SK-N-SH (cell line): ENCODE data around the gene ANO6. TPM values are rescaled to one million over a fixed set of nuclear protein-coding genes. Genes with fewer than 3 reads are reported as not detected.

Source experiments
- CTCF ChIA-PET: fragments of 300-600, 350-600 bp; formaldehyde crosslinking; extraction: SDS; loops from one replicate; lab custom pipeline; 2021; lab: Yijun Ruan, JAX
- POLR2A ChIA-PET: fragments of 350-600 bp; sonication (Branson Sonifier 250); formaldehyde crosslinking; extraction: SDS; loops from one replicate; lab custom pipeline; 2020; ENCODE audit warnings: antibody characterized with exemption, inconsistent platforms; lab: Yijun Ruan, JAX
- DNase-seq: peaks from one replicate; pipeline ENCODE4 v3.0.0; 2012
- H2AFZ ChIP-seq: fragments of 200-600 bp; sonication (generic); 2 replicates; pipeline ENCODE4 v1.8.1; 2016; ENCODE audit warnings: antibody characterized with exemption, mild to moderate bottlenecking, low read depth
- H3F3A ChIP-seq: fragments of 200-600 bp; sonication (generic); replicated peaks from 2 replicates; pipeline ENCODE3; 2016; ENCODE audit warnings: antibody characterized with exemption, mild to moderate bottlenecking; ENCODE audit not compliant: insufficient read depth
- H3K27ac ChIP-seq, 2 experiments: fragments of 200-500 bp in 1 of 2; fragments of 200-600 bp in 1 of 2; sonication (Bioruptor generic) in 1 of 2; sonication (generic), shearing (Covaris generic) in 1 of 2; 2 replicates each; pipeline versions ENCODE4 v1.5.1 to v1.6.1; 2014 to 2016; ENCODE audit warnings: low read depth in 2 of 2, inconsistent platforms in 1 of 2, low read length in 1 of 2, mild to moderate bottlenecking in 1 of 2, mixed read lengths in 1 of 2
- H3K27me3 ChIP-seq: fragments of 200-600 bp; sonication (generic), shearing (Covaris generic); 2 replicates; pipeline ENCODE4 v1.6.1; 2016; ENCODE audit warnings: mixed run types; ENCODE audit not compliant: insufficient read depth
- H3K36me3 ChIP-seq, 2 experiments: fragments of 200-500 bp in 1 of 2; fragments of 200-600 bp in 1 of 2; sonication (Bioruptor generic) in 1 of 2; sonication (generic) in 1 of 2; replicated peaks in 1 of 2; 2 replicates each; pipeline versions ENCODE3 to v1.5.1; 2014 to 2016; ENCODE audit warnings: low read length in 1 of 2, mild to moderate bottlenecking in 1 of 2; ENCODE audit not compliant: insufficient read depth in 2 of 2, control insufficient read depth in 1 of 2
- H3K4me1 ChIP-seq, 2 experiments: fragments of 200-500 bp in 1 of 2; fragments of 200-600 bp in 1 of 2; sonication (Bioruptor generic) in 1 of 2; sonication (generic), shearing (Covaris generic) in 1 of 2; 2 replicates each; pipeline versions ENCODE4 v1.5.1 to v1.6.1; 2014 to 2016; ENCODE audit warnings: low read depth in 1 of 2, low read length in 1 of 2, mixed run types in 1 of 2; ENCODE audit not compliant: insufficient read depth in 2 of 2, control insufficient read depth in 1 of 2
- H3K4me2 ChIP-seq: fragments of 200-600 bp; sonication (generic), shearing (Covaris generic); 2 replicates; pipeline ENCODE4 v1.6.1; 2017; ENCODE audit warnings: mixed run types
- H3K4me3 ChIP-seq, 2 experiments: fragments of 200-500 bp in 1 of 2; fragments of 200-600 bp in 1 of 2; sonication (Bioruptor generic) in 1 of 2; sonication (generic), shearing (Covaris generic) in 1 of 2; 2 replicates each; pipeline versions ENCODE4 v1.5.1 to v1.8.1; 2014 to 2016; ENCODE audit warnings: low read depth in 2 of 2, inconsistent platforms in 1 of 2, low read length in 1 of 2, mild to moderate bottlenecking in 1 of 2, mixed read lengths in 1 of 2, moderate library complexity in 1 of 2
- H3K79me2 ChIP-seq: fragments of 200-600 bp; sonication (generic); 2 replicates; pipeline ENCODE4 v1.8.1; 2017; ENCODE audit warnings: mild to moderate bottlenecking; ENCODE audit not compliant: insufficient read depth
- H3K9ac ChIP-seq: fragments of 200-600 bp; sonication (generic); 2 replicates; pipeline ENCODE4 v1.6.1; 2017; ENCODE audit warnings: mixed run types
- H3K9me2 ChIP-seq: fragments of 200-600 bp; sonication (generic); 2 replicates; pipeline ENCODE4 v1.6.1; 2017; ENCODE audit warnings: mixed run types
- H3K9me3 ChIP-seq: fragments of 200-600 bp; sonication (generic); 2 replicates; pipeline ENCODE4 v1.6.1; 2017; ENCODE audit warnings: mixed run types, mild to moderate bottlenecking, moderate library complexity
- H4K20me1 ChIP-seq: fragments of 200-600 bp; sonication (generic); 2 replicates; pipeline ENCODE4 v1.6.1; 2017; ENCODE audit warnings: mild to moderate bottlenecking, mixed run types; ENCODE audit not compliant: insufficient read depth
- CTCF ChIP-seq: fragments of 200-600 bp; sonication (generic); IDR thresholded peaks from 2 replicates; pipeline ENCODE4 v1.6.1; 2017; ENCODE audit warnings: antibody characterized with exemption, mild to moderate bottlenecking, moderate library complexity
- ELF1 ChIP-seq: IDR thresholded peaks from 2 replicates; pipeline ENCODE4 v1.4.0; 2012
- EP300 ChIP-seq, 2 experiments: IDR thresholded peaks; 2 replicates each; pipeline versions ENCODE4 v1.4.0 to v1.6.1; 2012; ENCODE audit warnings: borderline replicate concordance in 1 of 2, low read depth in 1 of 2, low read length in 1 of 2
- EZH2phosphoT487 ChIP-seq: fragments of 200-600 bp; sonication (generic); IDR thresholded peaks from 2 replicates; pipeline ENCODE4 v1.6.1; 2017; ENCODE audit warnings: low read depth, mixed run types, mild to moderate bottlenecking, antibody characterized with exemption, moderate library complexity, borderline replicate concordance
- FOXJ3 ChIP-seq: sonication (generic); formaldehyde crosslinking; IDR thresholded peaks from 2 replicates; pipeline ENCODE4 v1.5.1; 2020; ENCODE audit warnings: mild to moderate bottlenecking, missing genetic modification reagents
- GATA2 ChIP-seq: sonication (generic); formaldehyde crosslinking; IDR thresholded peaks from 2 replicates; pipeline ENCODE4 v1.5.0; 2020; ENCODE audit warnings: mild to moderate bottlenecking, missing genetic modification reagents
- IRF3 ChIP-seq: fragments of 150-350 bp; IDR thresholded peaks from 2 replicates; pipeline ENCODE4 v1.6.1; 2016; ENCODE audit warnings: mild to moderate bottlenecking, low read depth, low read length
- JUND ChIP-seq: IDR thresholded peaks from 2 replicates; pipeline ENCODE4 v1.4.0; 2012
- MXI1 ChIP-seq: IDR thresholded peaks from 2 replicates; pipeline ENCODE4 v1.6.1; 2012; ENCODE audit warnings: mild to moderate bottlenecking, low read depth, low read length, improper control_type of control experiment
- NFIC ChIP-seq: IDR thresholded peaks from 2 replicates; pipeline ENCODE4 v1.4.0; 2012; ENCODE audit warnings: borderline replicate concordance
- NRF1 ChIP-seq: IDR thresholded peaks from 2 replicates; pipeline ENCODE4 v1.6.1; 2012; ENCODE audit warnings: low read depth, mild to moderate bottlenecking, low read length
- POLR2AphosphoS5 ChIP-seq: IDR thresholded peaks from 2 replicates; pipeline ENCODE4 v1.6.1; 2012; ENCODE audit warnings: low read depth, low read length
- RCOR1 ChIP-seq: fragments of 150-350 bp; IDR thresholded peaks from 2 replicates; pipeline ENCODE4 v1.6.1; 2017; ENCODE audit warnings: antibody characterized with exemption, low read length
- RFX5 ChIP-seq: IDR thresholded peaks from 2 replicates; pipeline ENCODE4 v1.6.1; 2012; ENCODE audit warnings: mild to moderate bottlenecking, improper control_type of control experiment, low read length
- SIN3A ChIP-seq: IDR thresholded peaks from 2 replicates; pipeline ENCODE4 v1.6.1; 2012; ENCODE audit warnings: low read depth, mild to moderate bottlenecking, low read length, moderate library complexity, borderline replicate concordance
- TCF12 ChIP-seq: IDR thresholded peaks from 2 replicates; pipeline ENCODE4 v1.4.0; 2012
- ZBTB33 ChIP-seq: IDR thresholded peaks from 2 replicates; pipeline ENCODE4 v1.4.0; 2012; ENCODE audit warnings: low read depth, borderline replicate concordance
- polyA plus RNA-seq, 3 experiments: library from polyadenylated mRNA; depleted of rRNA; stranded (reverse); fragments of >200 nt; gene quantifications; 2 replicates each; pipeline ENCODE4 v1.2.3, GENCODE V29; 2012

ANO6 gene
- polyA plus RNA-seq, 1 of the 3 experiments (the other 2 are of a cell fraction): 20.1 TPM

- H2AFZ ChIP-seq: no peak overlapping the region
- H3K9ac ChIP-seq: no peak overlapping the region
- no peak for DNase-seq
- no peaks in the 10 kb centered on the region for H3K36me3 ChIP-seq
- H3K27me3 ChIP-seq: no peaks in the 10 kb centered on the region
- no peaks in the 10 kb centered on the region for H3K9me2 ChIP-seq
- 0 out of 4 replicates have a peak, but pooled peaks cover 0 to 4% of the 10 kb centered on the region in 2 experiments for H3K4me1 ChIP-seq
- H3K79me2 ChIP-seq: no peaks in the 10 kb centered on the region
- CTCF ChIA-PET: interaction anchor here (0.6 to 3.7 kb wide), 9 partner anchors 12 to 808 kb away, joined by 3 to 28 read pairs (median 4); partner anchors contain the start of gene SCAF11
- H3K4me3 ChIP-seq: no peak overlapping the region
- no peak overlapping the region for H3K4me2 ChIP-seq
- peaks cover 14% of the 10 kb centered on the region; the same call in 1 of the 2 replicates for H3K9me3 ChIP-seq
- no peaks in the 10 kb centered on the region for H3F3A ChIP-seq
- no peak for TF ChIP-seq RCOR1
- no peak for TF ChIP-seq RFX5
- TF ChIP-seq GATA2 (CRISPR knock-in tag): no peak
- TF ChIP-seq JUND: no peak
- no peak for TF ChIP-seq EP300 (IDR thresholded peaks at IDR 0.05; ENCODE audit: borderline replicate concordance in 1 of 2, low read depth in 1 of 2, low read length in 1 of 2)
- no peak for TF ChIP-seq EZH2phosphoT487
- no peak for TF ChIP-seq ELF1
- TF ChIP-seq MXI1: no peak
- no peak for TF ChIP-seq CTCF
- no peak for TF ChIP-seq IRF3
- no peak for TF ChIP-seq NRF1
- no peak for TF ChIP-seq POLR2AphosphoS5
- TF ChIP-seq SIN3A: no peak
- TF ChIP-seq FOXJ3 (CRISPR knock-in tag): no peak
- no peak for TF ChIP-seq ZBTB33
- TF ChIP-seq TCF12: no peak
- TF ChIP-seq NFIC: no peak
- H3K27ac ChIP-seq: no peak overlapping the region
- POLR2A ChIA-PET: no interaction called here
- H4K20me1 ChIP-seq: no peaks in the 10 kb centered on the region
These were observed 33.4 kb upstream of the ANO6 start for GRCh38 chr12:45182511-45182910.
